Neural crest cell (in vitro differentiated cells): ENCODE measurements around the gene TRPM2. TPM values are rescaled to one million over a fixed set of nuclear protein-coding genes. Genes with fewer than 3 reads are reported as not detected.
"Not testable (repeated sequence)": the region's sequence is repeated elsewhere in the genome, so short reads cannot be mapped to it uniquely, and the experiment has no call there.

Experiments used
- DNase-seq: peaks from one replicate; pipeline ENCODE4 v3.0.0; 2021; ENCODE audit warnings: low read depth, mixed read lengths, low spot score
- H3K27ac Mint-ChIP-seq: one replicate; pipeline ENCODE4 v1.8.0; 2021; ENCODE audit warnings: mild to moderate bottlenecking, mixed read lengths; ENCODE audit not compliant: unreplicated experiment
- H3K27me3 Mint-ChIP-seq: 2 replicates; pipeline ENCODE4 v1.8.0; 2021; ENCODE audit warnings: low read depth, mild to moderate bottlenecking, mixed read lengths
- H3K36me3 Mint-ChIP-seq: 2 replicates; pipeline ENCODE4 v1.8.0; 2021; ENCODE audit warnings: low read depth, mild to moderate bottlenecking, mixed read lengths
- H3K4me1 Mint-ChIP-seq: 2 replicates; pipeline ENCODE4 v1.8.0; 2021; ENCODE audit warnings: mixed read lengths
- H3K4me3 Mint-ChIP-seq: one replicate; pipeline ENCODE4 v1.8.0; 2021; ENCODE audit warnings: mild to moderate bottlenecking, mixed read lengths
- H3K9me3 Mint-ChIP-seq: 2 replicates; pipeline ENCODE4 v1.8.0; 2021; ENCODE audit warnings: mixed read lengths
- total RNA-seq: library from RNA; stranded (reverse); gene quantifications from 2 replicates; pipeline ENCODE4 v1.2.1, GENCODE V29; 2021
- TF ChIP-seq, protein P1 (sequence below): fragments of 200-600 bp; sonication (generic); conservative IDR thresholded peaks from 2 replicates; pipeline ENCODE4 v1.5.0; 2021; ENCODE audit warnings: antibody characterized with exemption, mild to moderate bottlenecking

TRPM2 gene
- total RNA-seq, 1 donor from 2014 or later: not detected

DNA sequence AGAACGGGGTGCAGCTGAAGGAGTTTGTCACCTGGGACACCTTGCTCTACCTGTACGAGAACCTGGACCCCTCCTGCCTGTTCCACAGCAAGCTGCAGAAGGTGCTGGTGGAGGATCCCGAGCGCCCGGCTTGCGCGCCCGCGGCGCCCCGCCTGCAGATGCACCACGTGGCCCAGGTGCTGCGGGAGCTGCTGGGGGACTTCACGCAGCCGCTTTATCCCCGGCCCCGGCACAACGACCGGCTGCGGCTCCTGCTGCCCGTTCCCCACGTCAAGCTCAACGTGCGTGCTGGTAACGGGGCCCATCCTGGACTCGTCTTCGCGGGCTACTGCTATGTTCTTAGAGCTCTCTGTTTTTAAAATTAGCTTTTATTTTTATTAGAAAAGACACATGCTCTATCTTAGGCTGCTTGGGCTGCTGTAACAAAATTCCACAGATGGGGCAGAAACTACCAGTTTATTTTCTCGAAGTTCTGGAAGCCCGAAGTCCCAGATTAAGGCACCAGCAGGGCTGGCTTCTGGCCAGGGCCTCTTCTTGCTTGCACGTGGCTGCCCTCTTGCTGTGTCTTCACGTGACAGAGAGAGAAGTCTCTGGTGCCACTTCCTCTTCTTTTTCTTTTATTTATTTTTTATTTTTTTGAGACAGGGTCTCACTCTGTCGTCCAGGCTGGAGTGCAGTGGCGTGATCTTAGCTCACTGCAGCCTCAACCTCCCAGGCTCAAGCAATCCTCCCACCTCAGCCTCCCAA is 38.1 kb downstream of the TRPM2 start:
- Mint-ChIP-seq H3K27me3 (peaks cover 19% of the 10 kb centered on the region), H3K4me3 (no peak overlapping the region), H3K9me3 (peaks cover 3% of the 10 kb centered on the region), H3K27ac (no peak overlapping the region), H3K4me1 (no peaks in the 10 kb centered on the region), H3K36me3 (peaks cover 3% of the 10 kb centered on the region)
- TF ChIP-seq, protein P1, sequence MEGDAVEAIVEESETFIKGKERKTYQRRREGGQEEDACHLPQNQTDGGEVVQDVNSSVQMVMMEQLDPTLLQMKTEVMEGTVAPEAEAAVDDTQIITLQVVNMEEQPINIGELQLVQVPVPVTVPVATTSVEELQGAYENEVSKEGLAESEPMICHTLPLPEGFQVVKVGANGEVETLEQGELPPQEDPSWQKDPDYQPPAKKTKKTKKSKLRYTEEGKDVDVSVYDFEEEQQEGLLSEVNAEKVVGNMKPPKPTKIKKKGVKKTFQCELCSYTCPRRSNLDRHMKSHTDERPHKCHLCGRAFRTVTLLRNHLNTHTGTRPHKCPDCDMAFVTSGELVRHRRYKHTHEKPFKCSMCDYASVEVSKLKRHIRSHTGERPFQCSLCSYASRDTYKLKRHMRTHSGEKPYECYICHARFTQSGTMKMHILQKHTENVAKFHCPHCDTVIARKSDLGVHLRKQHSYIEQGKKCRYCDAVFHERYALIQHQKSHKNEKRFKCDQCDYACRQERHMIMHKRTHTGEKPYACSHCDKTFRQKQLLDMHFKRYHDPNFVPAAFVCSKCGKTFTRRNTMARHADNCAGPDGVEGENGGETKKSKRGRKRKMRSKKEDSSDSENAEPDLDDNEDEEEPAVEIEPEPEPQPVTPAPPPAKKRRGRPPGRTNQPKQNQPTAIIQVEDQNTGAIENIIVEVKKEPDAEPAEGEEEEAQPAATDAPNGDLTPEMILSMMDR: no peak
- no peak for DNase-seq

DNA sequence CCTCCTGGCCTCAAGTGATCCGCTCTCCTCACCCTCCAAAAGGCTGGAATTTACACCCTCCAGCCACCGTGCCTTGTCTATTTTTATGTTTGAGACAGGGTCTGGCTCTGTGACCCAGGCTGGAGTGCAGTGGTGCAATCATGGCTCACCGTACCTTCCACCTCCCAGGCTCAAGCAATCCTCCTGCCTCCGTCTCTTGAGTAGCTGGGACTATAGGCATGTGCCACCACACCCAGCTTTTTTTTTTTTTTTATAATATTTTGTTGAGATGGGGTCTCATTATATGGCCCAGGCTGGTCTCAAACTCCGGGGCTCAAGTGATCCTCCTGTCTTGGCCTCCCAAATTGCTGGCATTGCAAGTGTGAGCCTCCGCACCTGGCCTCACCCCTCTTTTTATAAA is 38.8 kb downstream of the TRPM2 start:
- Mint-ChIP-seq H3K27me3 (peaks cover 19% of the 10 kb centered on the region), H3K4me3 (no peak overlapping the region), H3K27ac (no peak overlapping the region), H3K9me3 (peaks cover 2% of the 10 kb centered on the region), H3K36me3 (peaks cover 3% of the 10 kb centered on the region), H3K4me1 (no peaks in the 10 kb centered on the region)
- TF ChIP-seq, protein P1: no peak
- DNase-seq: no peak

DNA sequence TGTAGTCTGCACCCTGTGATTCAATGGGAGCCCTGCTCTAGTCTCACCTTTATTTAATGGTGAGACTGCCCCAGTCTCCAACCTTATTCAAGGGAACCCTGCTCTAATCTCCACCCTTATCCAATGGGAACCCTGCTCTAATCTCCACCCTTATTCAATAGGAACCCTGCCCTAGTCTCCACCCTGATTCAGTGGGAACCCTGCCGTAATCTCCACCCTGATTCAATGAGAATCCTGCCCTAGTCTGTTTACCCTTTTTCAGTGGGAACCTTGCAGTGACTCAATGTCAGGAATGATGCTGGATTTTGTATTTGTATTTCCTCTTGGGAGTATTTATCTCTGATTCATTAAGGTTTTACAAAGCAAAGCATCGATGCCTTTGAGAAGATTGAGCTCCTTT is 39.5 kb downstream of the TRPM2 start:
- H3K36me3 Mint-ChIP-seq: peaks cover 3% of the 10 kb centered on the region
- no peak overlapping the region for H3K27ac Mint-ChIP-seq
- H3K4me3 Mint-ChIP-seq: no peak overlapping the region
- TF ChIP-seq, protein P1: no peak
- H3K4me1 Mint-ChIP-seq: no peaks in the 10 kb centered on the region
- no peak for DNase-seq
- peaks cover 2% of the 10 kb centered on the region for H3K9me3 Mint-ChIP-seq
- H3K27me3 Mint-ChIP-seq: peaks cover 19% of the 10 kb centered on the region

DNA sequence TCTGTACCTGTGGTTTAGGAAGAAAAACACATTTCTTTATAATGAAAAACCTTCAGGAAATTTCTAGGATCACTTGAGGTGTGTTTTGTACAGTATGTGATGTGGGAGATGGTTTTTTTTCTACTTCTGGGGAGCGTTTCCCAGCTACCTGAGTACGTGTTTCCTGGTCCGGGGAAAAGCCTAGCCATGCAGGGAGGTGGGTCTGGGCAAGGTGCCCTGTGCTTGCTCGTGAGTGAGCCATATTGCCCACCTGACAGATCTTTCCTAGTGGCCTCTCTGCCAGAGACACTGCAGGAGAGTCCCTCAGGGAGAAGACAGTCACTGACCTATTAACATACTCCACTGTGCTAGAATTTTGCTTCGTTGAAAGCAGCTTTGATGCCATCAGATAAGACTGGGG is 41.3 kb downstream of the TRPM2 start:
- Mint-ChIP-seq H3K9me3 (peaks cover 2% of the 10 kb centered on the region), H3K4me3 (no peak overlapping the region), H3K27me3 (peaks cover 7% of the 10 kb centered on the region), H3K27ac (no peak overlapping the region), H3K4me1 (no peaks in the 10 kb centered on the region), H3K36me3 (no peaks in the 10 kb centered on the region)
- TF ChIP-seq, protein P1: no peak
- no peak for DNase-seq

DNA sequence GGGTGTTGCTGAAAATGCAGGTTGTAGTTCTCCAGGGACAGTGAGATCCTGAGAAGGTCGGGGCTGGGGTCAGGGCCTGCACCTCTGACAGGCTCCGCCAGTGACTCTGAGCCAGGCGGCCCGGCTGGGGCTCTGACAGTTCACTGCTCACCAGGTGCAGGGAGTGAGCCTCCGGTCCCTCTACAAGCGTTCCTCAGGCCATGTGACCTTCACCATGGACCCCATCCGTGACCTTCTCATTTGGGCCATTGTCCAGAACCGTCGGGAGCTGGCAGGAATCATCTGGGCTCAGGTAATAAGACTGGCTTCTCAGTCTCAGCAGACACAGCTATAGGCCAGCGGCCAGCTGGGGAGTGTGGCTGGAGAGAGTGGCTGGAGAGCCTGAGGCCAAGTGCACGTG is 41.8 kb downstream of the TRPM2 start:
- TF ChIP-seq, protein P1: no peak
- DNase-seq: no peak
- Mint-ChIP-seq H3K27ac (no peak overlapping the region), H3K4me1 (no peaks in the 10 kb centered on the region), H3K9me3 (no peaks in the 10 kb centered on the region), H3K27me3 (peaks cover 7% of the 10 kb centered on the region), H3K36me3 (no peaks in the 10 kb centered on the region), H3K4me3 (no peak overlapping the region)

DNA sequence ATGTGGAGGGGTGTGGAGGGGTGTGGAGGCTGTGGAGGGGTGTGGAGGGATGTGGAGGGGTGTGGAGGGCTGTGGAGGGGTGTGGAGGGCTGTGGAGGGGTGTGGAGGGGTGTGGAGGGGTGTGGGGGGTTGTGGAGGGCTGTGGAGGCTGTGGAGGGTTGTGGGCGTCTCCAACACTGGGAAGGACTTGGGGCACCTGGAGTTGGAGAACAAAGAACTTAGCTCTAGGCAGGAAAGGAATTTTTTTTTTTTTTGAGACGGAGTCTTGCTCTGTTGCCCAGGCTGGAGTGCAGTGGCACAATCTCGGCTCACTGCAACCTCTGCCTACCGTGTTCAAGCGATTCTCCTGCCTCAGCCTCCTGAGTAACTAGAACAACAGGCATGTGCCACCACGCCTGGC is 43.4 kb downstream of the TRPM2 start:
- DNase-seq, H3K9me3 Mint-ChIP-seq, H3K27ac Mint-ChIP-seq, H3K4me3 Mint-ChIP-seq, H3K36me3 Mint-ChIP-seq, H3K27me3 Mint-ChIP-seq, H3K4me1 Mint-ChIP-seq: not testable (repeated sequence)
